OCI-LY1 (cell line): ENCODE results near the gene SWAP70.

Experiments
- H2AFZ ChIP-seq: fragments of 200-600 bp; sonication (generic), shearing (Covaris generic); 2 replicates; pipeline ENCODE4 v1.6.0; 2014; ENCODE audit warnings: antibody characterized with exemption, mild to moderate bottlenecking, low read length
- H3F3A ChIP-seq: fragments of 200-600 bp; sonication (generic), shearing (Covaris generic); 2 replicates; pipeline ENCODE4 v1.6.0; 2014; ENCODE audit warnings: mild to moderate bottlenecking, antibody characterized with exemption, low read length, moderate library complexity; ENCODE audit not compliant: insufficient read depth
- H3K27ac ChIP-seq: fragments of 200-600 bp; sonication (generic); 2 replicates; pipeline ENCODE4 v1.5.1; 2014; ENCODE audit warnings: low read length, mixed run types, mild to moderate bottlenecking, low read depth; ENCODE audit not compliant: poor library complexity, severe bottlenecking
- H3K27me3 ChIP-seq: fragments of 200-600 bp; sonication (generic); 2 replicates; pipeline ENCODE4 v1.6.0; 2014; ENCODE audit warnings: antibody characterized with exemption, mild to moderate bottlenecking, low read length, moderate library complexity; ENCODE audit not compliant: insufficient read depth
- H3K36me3 ChIP-seq: fragments of 200-600 bp; sonication (generic); 2 replicates; pipeline ENCODE4 v1.6.1; 2014; ENCODE audit warnings: mild to moderate bottlenecking, antibody characterized with exemption, low read length, moderate library complexity, mixed read lengths; ENCODE audit not compliant: insufficient read depth
- H3K4me1 ChIP-seq: fragments of 200-600 bp; sonication (generic); 2 replicates; pipeline ENCODE4 v1.5.1; 2014; ENCODE audit warnings: mild to moderate bottlenecking, low read length, moderate library complexity; ENCODE audit not compliant: insufficient read depth, severe bottlenecking
- H3K4me2 ChIP-seq: fragments of 200-600 bp; sonication (generic), shearing (Covaris generic); 2 replicates; pipeline ENCODE4 v1.6.1; 2014; ENCODE audit warnings: low read length
- H3K4me3 ChIP-seq: fragments of 200-600 bp; sonication (generic); 2 replicates; pipeline ENCODE4 v1.5.1; 2014; ENCODE audit warnings: low read length, low read depth, mild to moderate bottlenecking, mixed read lengths; ENCODE audit not compliant: poor library complexity, severe bottlenecking
- H3K79me2 ChIP-seq: fragments of 200-600 bp; shearing (Covaris generic); 2 replicates; pipeline ENCODE4 v1.6.1; 2016; ENCODE audit warnings: mixed run types, low read length, mixed read lengths; ENCODE audit not compliant: insufficient read depth
- H3K9ac ChIP-seq: fragments of 200-600 bp; sonication (generic), shearing (Covaris generic); 2 replicates; pipeline ENCODE4 v1.6.1; 2014; ENCODE audit warnings: mild to moderate bottlenecking, low read length, mixed read lengths
- H3K9me2 ChIP-seq: fragments of 200-600 bp; sonication (generic), shearing (Covaris generic); 2 replicates; pipeline ENCODE4 v1.6.1; 2014; ENCODE audit warnings: low read depth, mild to moderate bottlenecking, low read length, mixed read lengths
- H3K9me3 ChIP-seq: fragments of 200-600 bp; shearing (Covaris generic); 2 replicates; pipeline ENCODE4 v1.6.1; 2014; ENCODE audit warnings: low read length, mixed read lengths
- H4K20me1 ChIP-seq: fragments of 200-600 bp; sonication (generic), shearing (Covaris generic); 2 replicates; pipeline ENCODE4 v1.6.0; 2016; ENCODE audit warnings: mild to moderate bottlenecking, low read length; ENCODE audit not compliant: insufficient read depth
- CTCF ChIP-seq: fragments of 200-600 bp; sonication (generic), shearing (Covaris generic); IDR thresholded peaks from 2 replicates; pipeline ENCODE4 v1.5.1; 2017; ENCODE audit warnings: mild to moderate bottlenecking, antibody characterized with exemption, low read length, moderate library complexity, mixed read lengths
- EZH2 ChIP-seq: fragments of 200-600 bp; sonication (generic), shearing (Covaris generic); IDR thresholded peaks from 2 replicates; pipeline ENCODE4 v1.8.0; 2017; ENCODE audit warnings: borderline replicate concordance, mixed run types, mild to moderate bottlenecking, antibody characterized with exemption, low read length, moderate library complexity, mixed read lengths

SWAP70 gene

GRCh38 chr11:9748361-9748970 lies 84.6 kb downstream of the SWAP70 start:
- no peaks in the 10 kb centered on the region for H3K9me2 ChIP-seq
- H3K27me3 ChIP-seq: no peaks in the 10 kb centered on the region
- no peaks in the 10 kb centered on the region for H3K9me3 ChIP-seq
- H2AFZ ChIP-seq: no peak overlapping the region
- H4K20me1 ChIP-seq: no peaks in the 10 kb centered on the region
- peaks cover 86% of the 10 kb centered on the region for H3K36me3 ChIP-seq
- peaks cover 87% of the 10 kb centered on the region for H3K4me1 ChIP-seq
- peak; percentile 90 for TF ChIP-seq CTCF
- no peak for TF ChIP-seq EZH2
- H3K4me3 ChIP-seq: no peak overlapping the region
- peak overlapping the region; percentile 47 for H3K9ac ChIP-seq
- peak overlapping the region; percentile 36; the same call in 1 of the 2 replicates for H3K4me2 ChIP-seq
- no peaks in the 10 kb centered on the region for H3K79me2 ChIP-seq
- peaks cover 8% of the 10 kb centered on the region; the same call in 1 of the 2 replicates for H3F3A ChIP-seq
- H3K27ac ChIP-seq: peak overlapping the region; percentile 89

GRCh38 chr11:9750551-9750950 lies 86.7 kb downstream of the SWAP70 start:
- Histone ChIP-seq H3K4me1 (peaks cover 87% of the 10 kb centered on the region), H3K4me2 (no peak overlapping the region), H3K4me3 (no peak overlapping the region), H3K79me2 (no peaks in the 10 kb centered on the region), H3K27me3 (no peaks in the 10 kb centered on the region), H3F3A (peaks cover 13% of the 10 kb centered on the region), H3K9me3 (no peaks in the 10 kb centered on the region), H4K20me1 (no peaks in the 10 kb centered on the region), H3K27ac (peak overlapping the region; percentile 33), H3K9me2 (no peaks in the 10 kb centered on the region), H3K9ac (no peak overlapping the region), H2AFZ (no peak overlapping the region), H3K36me3 (peaks cover 66% of the 10 kb centered on the region)
- TF ChIP-seq EZH2 (no peak), CTCF (no peak)

GRCh38 chr11:9752091-9752490 lies 88.2 kb downstream of the SWAP70 start:
- no peak for TF ChIP-seq EZH2
- TF ChIP-seq CTCF: no peak
- Histone ChIP-seq H3K27ac (peak overlapping the region; percentile 90), H3K4me3 (no peak overlapping the region), H3K4me1 (peaks cover 87% of the 10 kb centered on the region), H3K9me2 (no peaks in the 10 kb centered on the region), H3K9me3 (no peaks in the 10 kb centered on the region), H3F3A (peaks cover 18% of the 10 kb centered on the region), H3K4me2 (no peak overlapping the region), H4K20me1 (no peaks in the 10 kb centered on the region), H3K79me2 (no peaks in the 10 kb centered on the region), H3K36me3 (peaks cover 51% of the 10 kb centered on the region), H2AFZ (no peak overlapping the region), H3K27me3 (no peaks in the 10 kb centered on the region), H3K9ac (no peak overlapping the region)
